ENCODE results near the gene GAS7. TPM values are rescaled to one million over a fixed set of nuclear protein-coding genes. Genes with fewer than 3 reads are reported as not detected.

Gene GAS7
- total RNA-seq (100 to 1,000 TPM in 1 of 2 donors, 10 to 100 TPM in 1; 41.1 to 112 TPM), polyA plus RNA-seq (10 to 100 TPM in 1 of 2 donors, 1 to 10 TPM in 1; 9.0 to 51.1 TPM)
- long read RNA-seq, donor 1, full-length matches to known transcripts = 8 of 13 reads
- long read RNA-seq, donor 1, partial matches to known transcripts = 5 of 13 reads
- long read RNA-seq, donor 1, other reads (novel, unspliced or antisense) = 0 of 13 reads
- long read RNA-seq, donor 2, full-length matches to known transcripts = 3 of 3 reads
- long read RNA-seq, donor 2, partial matches to known transcripts = 0 of 3 reads
- long read RNA-seq, donor 2, other reads (novel, unspliced or antisense) = 0 of 3 reads
- long read RNA-seq, donor 3, full-length matches to known transcripts = 4 of 4 reads
- long read RNA-seq, donor 3, partial matches to known transcripts = 0 of 4 reads
- long read RNA-seq, donor 3, other reads (novel, unspliced or antisense) = 0 of 4 reads
- long read RNA-seq, donor 4, full-length matches to known transcripts = 2 of 2 reads
- long read RNA-seq, donor 4, partial matches to known transcripts = 0 of 2 reads
- long read RNA-seq, donor 4, other reads (novel, unspliced or antisense) = 0 of 2 reads
- long read RNA-seq, donor 5, full-length matches to known transcripts = 7 of 7 reads
- long read RNA-seq, donor 5, partial matches to known transcripts = 0 of 7 reads
- long read RNA-seq, donor 5, other reads (novel, unspliced or antisense) = 0 of 7 reads

DNA sequence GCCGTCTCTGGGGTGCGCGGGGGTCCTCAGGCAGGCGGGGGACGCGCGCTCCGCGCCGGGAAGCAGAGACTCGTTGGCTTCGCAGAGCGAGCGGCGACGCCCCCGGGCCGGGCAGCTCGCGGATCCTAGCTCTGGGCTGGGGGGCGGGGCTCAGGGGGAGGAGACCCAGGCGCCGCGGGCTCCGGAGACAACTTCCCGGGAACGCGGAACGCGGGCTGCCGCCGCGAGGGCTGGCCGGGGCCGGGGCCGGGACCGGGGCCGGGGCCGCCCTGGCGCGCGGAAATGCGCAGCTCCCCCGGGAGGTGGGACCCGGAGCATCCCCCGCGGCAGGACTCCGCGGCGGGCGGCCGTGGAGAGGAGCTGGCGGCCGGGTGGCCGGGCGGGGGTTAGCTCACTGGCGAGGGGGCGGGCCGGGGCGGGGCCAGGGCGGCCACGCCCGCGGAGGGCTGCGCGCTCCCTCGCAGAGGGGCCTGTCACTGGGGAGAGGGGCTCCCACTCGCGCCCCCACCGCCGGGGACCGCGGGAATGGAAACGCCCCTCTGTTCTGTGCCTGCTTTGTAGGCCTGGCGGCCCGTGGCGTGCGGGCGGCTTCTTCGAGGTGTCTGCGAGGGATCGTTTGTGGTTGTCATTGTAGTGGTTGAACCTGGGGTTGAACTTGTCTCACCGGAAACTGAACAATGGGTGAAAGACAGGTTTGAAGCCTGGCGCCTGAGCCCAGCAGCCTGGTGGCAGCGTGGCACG, at the start of gene GAS7:
Gene GAS7 (minus strand): TSS at position 98 of the 741 bp plus-strand sequence.
- H3K4me3 ChIP-seq = peak within 1 kb of the TSS; percentile 45
- H3K36me3 ChIP-seq (ENCODE audit: control insufficient read depth in 4 of 4, insufficient read depth in 4 of 4, low read length in 4 of 4) = peaks cover 0 to 6% (median 0%) of the 10 kb centered on the region in 4 donors
- TF ChIP-seq, protein P1, sequence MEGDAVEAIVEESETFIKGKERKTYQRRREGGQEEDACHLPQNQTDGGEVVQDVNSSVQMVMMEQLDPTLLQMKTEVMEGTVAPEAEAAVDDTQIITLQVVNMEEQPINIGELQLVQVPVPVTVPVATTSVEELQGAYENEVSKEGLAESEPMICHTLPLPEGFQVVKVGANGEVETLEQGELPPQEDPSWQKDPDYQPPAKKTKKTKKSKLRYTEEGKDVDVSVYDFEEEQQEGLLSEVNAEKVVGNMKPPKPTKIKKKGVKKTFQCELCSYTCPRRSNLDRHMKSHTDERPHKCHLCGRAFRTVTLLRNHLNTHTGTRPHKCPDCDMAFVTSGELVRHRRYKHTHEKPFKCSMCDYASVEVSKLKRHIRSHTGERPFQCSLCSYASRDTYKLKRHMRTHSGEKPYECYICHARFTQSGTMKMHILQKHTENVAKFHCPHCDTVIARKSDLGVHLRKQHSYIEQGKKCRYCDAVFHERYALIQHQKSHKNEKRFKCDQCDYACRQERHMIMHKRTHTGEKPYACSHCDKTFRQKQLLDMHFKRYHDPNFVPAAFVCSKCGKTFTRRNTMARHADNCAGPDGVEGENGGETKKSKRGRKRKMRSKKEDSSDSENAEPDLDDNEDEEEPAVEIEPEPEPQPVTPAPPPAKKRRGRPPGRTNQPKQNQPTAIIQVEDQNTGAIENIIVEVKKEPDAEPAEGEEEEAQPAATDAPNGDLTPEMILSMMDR (IDR thresholded peaks at IDR 0.05; ENCODE audit: control extremely low read depth, extremely low read depth) = no peak
- peaks cover 0 to 13% (median 0%) of the 10 kb centered on the region in 5 donors for H3K4me1 ChIP-seq (ENCODE audit: control insufficient read depth in 5 of 5, insufficient read depth in 5 of 5, low read length in 5 of 5)
- peaks cover 0 to 10% (median 2%) of the 10 kb centered on the region in 3 donors for H3K27me3 ChIP-seq (ENCODE audit: control insufficient read depth in 3 of 3, insufficient read depth in 3 of 3, low read length in 2 of 3)
- H3K27ac ChIP-seq (ENCODE audit: low read depth in 1 of 2, low read length in 1 of 2) = peak within 1 kb of the TSS; percentile 28 to 57
- H3K9me3 ChIP-seq (ENCODE audit: control insufficient read depth in 4 of 4, insufficient read depth in 3 of 4, low read length in 3 of 4) = peaks cover 0 to 13% (median 3%) of the 10 kb centered on the region in 4 donors
- ATAC-seq (ENCODE audit: insufficient read depth, low FRiP score) (peak; percentile 60), DNase-seq (peak; percentile 85 to 89 (median 87))
- H3K9ac ChIP-seq (ENCODE audit: insufficient read depth in 1 of 2, low read length in 2 of 2) = peak within 1 kb of the TSS; percentile 21 to 78
- 1% methylated on average over 62 to 86 of the region's 86 CpGs for WGBS, 2 donors

DNA sequence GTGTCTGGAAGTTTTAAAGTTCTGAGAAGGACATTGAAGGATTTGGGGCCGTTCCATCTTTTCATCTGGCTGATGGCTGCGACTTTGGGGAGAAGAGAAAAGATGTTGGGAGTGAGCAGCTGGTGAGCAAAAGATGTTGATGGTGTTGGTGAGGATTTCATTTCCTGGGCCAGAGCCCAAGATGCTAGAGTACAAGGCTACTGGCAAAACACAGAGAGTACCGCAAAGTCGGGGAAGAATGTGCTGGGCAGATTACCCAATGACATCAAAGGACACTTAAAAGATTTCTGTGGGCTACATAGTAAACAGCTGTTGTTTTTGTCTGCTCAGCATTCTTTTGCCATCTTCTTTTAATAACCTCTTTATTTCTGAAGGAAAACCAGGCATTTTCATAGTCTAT, 49.4 kb upstream of the GAS7 start:
- H3K36me3 ChIP-seq (ENCODE audit: control insufficient read depth in 4 of 4, insufficient read depth in 4 of 4, low read length in 4 of 4) = no peaks in the 10 kb centered on the region
- WGBS, 2 donors = 60 to 73% methylated on average over 4 of the region's 4 CpGs
- H3K4me1 ChIP-seq (ENCODE audit: control insufficient read depth in 5 of 5, insufficient read depth in 5 of 5, low read length in 5 of 5) = peaks cover 0 to 3% (median 0%) of the 10 kb centered on the region in 5 donors
- no peak overlapping the region for H3K27ac ChIP-seq (ENCODE audit: low read depth in 1 of 2, low read length in 1 of 2)
- peak; percentile 17 to 43 (median 28) for DNase-seq
- peaks cover 0 to 2% (median 0%) of the 10 kb centered on the region in 4 donors for H3K9me3 ChIP-seq (ENCODE audit: control insufficient read depth in 4 of 4, insufficient read depth in 3 of 4, low read length in 3 of 4)
- no peak for ATAC-seq (ENCODE audit: insufficient read depth, low FRiP score)
- no peaks in the 10 kb centered on the region for H3K27me3 ChIP-seq (ENCODE audit: control insufficient read depth in 3 of 3, insufficient read depth in 3 of 3, low read length in 2 of 3)
- H3K4me3 ChIP-seq = no peak overlapping the region
- TF ChIP-seq, protein P1 (IDR thresholded peaks at IDR 0.05; ENCODE audit: control extremely low read depth, extremely low read depth) = no peak
- no peak overlapping the region for H3K9ac ChIP-seq (ENCODE audit: insufficient read depth in 1 of 2, low read length in 2 of 2)

DNA sequence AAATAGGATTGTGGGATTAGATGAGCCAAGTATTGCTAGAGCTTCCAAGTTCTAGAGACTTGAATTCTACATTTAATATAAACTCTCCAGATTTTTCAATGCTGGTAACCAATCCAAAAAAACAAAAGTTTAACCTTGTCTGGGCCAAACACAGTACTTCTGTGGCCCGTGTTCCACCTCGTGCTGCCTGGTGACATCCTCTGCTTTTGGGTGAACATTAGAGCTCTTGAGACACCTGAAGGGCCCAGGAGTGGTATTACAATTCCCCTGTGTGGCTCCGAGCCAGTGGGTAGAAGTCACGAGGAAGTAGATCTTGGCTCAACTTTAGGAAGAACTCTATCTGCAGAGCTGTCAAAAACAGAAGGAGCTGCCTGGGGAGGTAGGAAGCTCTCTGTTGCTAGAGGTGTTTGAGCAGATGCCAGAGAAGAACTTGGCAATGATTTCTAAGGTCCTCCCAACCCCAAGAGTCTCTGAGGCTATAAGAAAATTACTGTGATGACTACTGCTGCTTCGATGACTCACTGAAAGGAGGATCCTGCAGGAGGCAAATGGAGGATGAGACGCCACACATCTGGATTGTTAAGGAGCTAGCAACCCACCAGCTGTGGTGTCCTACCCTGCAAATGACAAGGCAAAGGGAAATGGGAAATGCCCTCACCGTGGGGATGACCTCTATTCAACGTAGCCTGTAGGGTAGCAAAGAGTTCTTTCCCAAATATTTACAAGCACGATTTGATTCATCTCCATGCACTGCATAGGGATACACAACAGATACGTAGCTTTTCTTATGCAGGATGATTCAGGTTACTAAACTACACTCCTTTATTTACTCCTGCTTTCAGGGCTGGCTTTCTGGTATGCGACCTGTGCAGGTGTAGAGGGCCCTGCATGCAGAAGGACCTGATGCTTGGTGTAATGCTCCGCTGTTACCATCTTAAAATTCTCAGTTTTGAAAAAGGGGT, 45.8 kb upstream of the GAS7 start:
- H3K27me3 ChIP-seq (ENCODE audit: control insufficient read depth in 3 of 3, insufficient read depth in 3 of 3, low read length in 2 of 3) = no peaks in the 10 kb centered on the region
- no peaks in the 10 kb centered on the region for H3K36me3 ChIP-seq (ENCODE audit: control insufficient read depth in 4 of 4, insufficient read depth in 4 of 4, low read length in 4 of 4)
- DNase-seq (peak in 1 of 3 donors; percentile 8), ATAC-seq (ENCODE audit: insufficient read depth, low FRiP score) (peak; percentile 62)
- peaks cover 0 to 2% (median 0%) of the 10 kb centered on the region in 4 donors for H3K9me3 ChIP-seq (ENCODE audit: control insufficient read depth in 4 of 4, insufficient read depth in 3 of 4, low read length in 3 of 4)
- H3K4me3 ChIP-seq = no peak overlapping the region
- no peaks in the 10 kb centered on the region for H3K4me1 ChIP-seq (ENCODE audit: control insufficient read depth in 5 of 5, insufficient read depth in 5 of 5, low read length in 5 of 5)
- TF ChIP-seq, protein P1 (IDR thresholded peaks at IDR 0.05; ENCODE audit: control extremely low read depth, extremely low read depth) = no peak
- H3K27ac ChIP-seq (ENCODE audit: low read depth in 1 of 2, low read length in 1 of 2) = no peak overlapping the region
- no peak overlapping the region for H3K9ac ChIP-seq (ENCODE audit: insufficient read depth in 1 of 2, low read length in 2 of 2)
- 59 to 75% methylated on average over 12 of the region's 12 CpGs for WGBS, 2 donors
